A673 (cell line): ENCODE measurements around the gene CSF2RB. TPM values are rescaled to one million over a fixed set of nuclear protein-coding genes. Genes with fewer than 3 reads are reported as not detected.

Experiments
- BruUV-seq: library from RNA; stranded (reverse); fragments of 400-500 nt; replicated peaks from 2 replicates; lab custom pipeline; 2021; lab: Mats Ljungman, UMichigan
- CTCF ChIA-PET: fragments of 300-600 bp; sonication (Branson Sonifier 250); formaldehyde crosslinking; loops from one replicate; lab custom pipeline; 2022; ENCODE audit warnings: antibody characterized with exemption; lab: Charles Lee
- POLR2A ChIA-PET: fragments of 300-600 bp; sonication (Branson Sonifier 250); formaldehyde crosslinking; loops from one replicate; lab custom pipeline; 2022; ENCODE audit warnings: antibody characterized with exemption; ENCODE audit not compliant: low non-redundant PET; lab: Charles Lee
- DNase-seq: peaks from one replicate; pipeline ENCODE4 v3.0.0-alpha.2; 2015; ENCODE audit warnings: low spot score
- H3K27ac ChIP-seq: fragments of 200-600 bp; sonication (generic); 2 replicates; pipeline ENCODE4 v1.5.1; 2016; ENCODE audit warnings: mixed run types, low read depth, mild to moderate bottlenecking, mixed read lengths, antibody characterized with exemption, low read length; ENCODE audit not compliant: poor library complexity, severe bottlenecking
- H3K27me3 ChIP-seq: fragments of 200-600 bp; sonication (generic); replicated peaks from 2 replicates; pipeline ENCODE4 v1.6.1; 2017; ENCODE audit warnings: mixed run types, low read depth, mild to moderate bottlenecking, mixed read lengths, antibody characterized with exemption, low read length; ENCODE audit not compliant: insufficient read depth, poor library complexity
- H3K36me3 ChIP-seq: fragments of 200-600 bp; sonication (generic); 2 replicates; pipeline ENCODE4 v1.6.1; 2016; ENCODE audit warnings: mixed run types, mild to moderate bottlenecking, mixed read lengths, antibody characterized with exemption, low read length; ENCODE audit not compliant: insufficient read depth, poor library complexity, severe bottlenecking
- H3K4me1 ChIP-seq: fragments of 200-600 bp; sonication (generic); 2 replicates; pipeline ENCODE4 v1.6.1; 2017; ENCODE audit warnings: mixed run types, mild to moderate bottlenecking, mixed read lengths, antibody characterized with exemption, low read length; ENCODE audit not compliant: insufficient read depth, poor library complexity, severe bottlenecking
- H3K4me3 ChIP-seq: fragments of 200-600 bp; sonication (generic); 2 replicates; pipeline ENCODE4 v1.5.1; 2016; ENCODE audit warnings: low read depth, mixed run types, mild to moderate bottlenecking, mixed read lengths, low read length; ENCODE audit not compliant: poor library complexity, severe bottlenecking
- H3K9me3 ChIP-seq: fragments of 200-600 bp; sonication (generic); 2 replicates; pipeline ENCODE4 v1.6.1; 2016; ENCODE audit warnings: mixed run types, low read depth, mild to moderate bottlenecking, mixed read lengths, antibody characterized with exemption, low read length; ENCODE audit not compliant: poor library complexity, severe bottlenecking
- CTCF ChIP-seq: fragments of 300-800, 200-600 bp; sonication (generic); conservative IDR thresholded peaks from 2 replicates; pipeline ENCODE4 v1.5.1; 2017; ENCODE audit warnings: low read depth, mild to moderate bottlenecking, antibody characterized with exemption, low read length, moderate library complexity, mixed read lengths
- EZH2 ChIP-seq: fragments of 200-600 bp; sonication (generic); IDR thresholded peaks from 2 replicates; pipeline ENCODE4 v1.6.1; 2017; ENCODE audit warnings: borderline replicate concordance, low read depth, mild to moderate bottlenecking, mixed read lengths, antibody characterized with exemption, low read length; ENCODE audit not compliant: poor library complexity, severe bottlenecking
- intact Hi-C: fragments of 100-400 bp; cut with micrococcal nuclease; formaldehyde crosslinking; loops from one replicate; pipeline ENCODE4 v1.10.0; 2022; ENCODE audit not compliant: unreplicated experiment
- total RNA-seq: library from RNA; stranded (reverse); gene quantifications from 2 replicates; pipeline ENCODE4 v1.2.3, GENCODE V29; 2021

The CSF2RB gene
- total RNA-seq, 1 experiment from 2014 or later: not detected

DNA sequence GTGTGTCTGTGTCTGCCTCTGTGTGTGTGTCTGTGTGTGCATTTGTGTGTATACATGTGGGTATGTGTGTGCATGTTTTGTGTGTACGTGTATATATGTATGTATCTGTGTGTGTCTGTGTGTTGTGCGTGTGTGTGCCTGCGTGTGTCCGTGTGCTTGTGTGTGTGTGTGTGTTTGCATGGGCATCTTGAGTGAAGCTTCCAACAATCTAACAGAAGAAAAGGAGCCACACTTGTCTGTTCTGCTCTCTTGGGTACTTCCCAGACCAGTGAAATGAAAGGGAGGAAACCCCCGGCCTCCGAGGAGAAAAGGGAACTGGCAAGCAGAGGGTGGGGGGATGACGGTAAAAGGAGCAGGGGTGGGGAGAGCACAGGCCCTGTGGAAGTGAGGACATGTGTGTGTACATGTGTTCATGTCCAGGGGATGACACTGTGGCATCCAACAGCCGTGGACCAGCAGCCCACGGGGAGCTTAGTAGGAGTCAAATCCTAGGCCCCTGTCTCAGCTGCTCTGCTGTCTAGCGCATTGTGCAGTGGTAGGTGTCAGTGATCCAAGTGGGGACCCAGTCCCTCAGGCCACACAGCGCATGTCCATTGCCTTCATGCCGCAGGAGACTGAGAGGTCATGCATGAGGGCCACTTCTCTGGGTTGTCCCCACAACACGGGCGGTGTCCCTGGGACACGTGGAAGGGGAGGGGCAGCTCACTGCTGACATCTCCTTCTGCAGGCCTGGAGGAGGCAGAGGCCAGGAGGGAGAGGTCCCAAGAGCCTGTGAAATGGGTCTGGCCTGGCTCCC is 8.1 kb downstream of the CSF2RB start:
- Histone ChIP-seq H3K4me1 (no peaks in the 10 kb centered on the region), H3K36me3 (no peaks in the 10 kb centered on the region), H3K27ac (no peak overlapping the region), H3K27me3 (peaks cover 18% of the 10 kb centered on the region), H3K9me3 (no peaks in the 10 kb centered on the region), H3K4me3 (no peak overlapping the region)
- ChIA-PET POLR2A (no interaction called here), CTCF (no interaction called here)
- no peak for DNase-seq
- intact Hi-C loops: no loop called here
- no peak for TF ChIP-seq EZH2
- TF ChIP-seq CTCF: no peak
- BruUV-seq: no TSS peak

GRCh38 chr22:36922105-36922608 is 8.7 kb downstream of the CSF2RB start:
- no peaks in the 10 kb centered on the region for H3K4me1 ChIP-seq
- no peaks in the 10 kb centered on the region for H3K36me3 ChIP-seq
- intact Hi-C loops: no loop called here
- CTCF ChIA-PET: no interaction called here
- peaks cover 13% of the 10 kb centered on the region for H3K27me3 ChIP-seq
- no peak for DNase-seq
- no peak overlapping the region for H3K27ac ChIP-seq
- TF ChIP-seq CTCF (no peak), EZH2 (no peak)
- BruUV-seq: no TSS peak
- no peaks in the 10 kb centered on the region for H3K9me3 ChIP-seq
- no peak overlapping the region for H3K4me3 ChIP-seq
- POLR2A ChIA-PET: no interaction called here

DNA sequence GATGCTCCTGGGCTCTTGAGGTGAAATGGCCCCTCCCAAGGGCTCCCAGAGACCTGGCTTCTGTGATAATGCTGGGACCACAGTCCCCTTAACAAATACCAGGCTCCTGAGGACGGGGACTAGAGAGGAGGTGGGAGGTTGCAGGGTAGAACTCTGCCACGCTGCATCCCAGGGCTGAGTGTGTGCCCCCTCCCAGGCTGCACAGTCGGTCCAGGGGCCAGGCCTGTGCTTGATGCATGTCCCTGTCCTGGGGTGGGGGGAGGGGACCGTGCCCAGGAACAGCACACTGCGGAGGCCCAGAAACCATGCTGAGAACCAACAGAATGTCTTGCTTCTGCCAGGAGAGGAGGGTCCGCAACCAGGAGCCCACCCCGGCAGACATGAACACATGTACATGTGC is 9.3 kb downstream of the CSF2RB start:
- BruUV-seq: no TSS peak
- ChIA-PET CTCF (no interaction called here), POLR2A (no interaction called here)
- DNase-seq: no peak
- intact Hi-C loops: no loop called here
- H3K4me1 ChIP-seq: no peaks in the 10 kb centered on the region
- H3K9me3 ChIP-seq: no peaks in the 10 kb centered on the region
- no peak overlapping the region for H3K4me3 ChIP-seq
- H3K36me3 ChIP-seq: no peaks in the 10 kb centered on the region
- no peak for TF ChIP-seq EZH2
- no peak for TF ChIP-seq CTCF
- H3K27me3 ChIP-seq: peaks cover 10% of the 10 kb centered on the region
- H3K27ac ChIP-seq: no peak overlapping the region
